Endothelial cell of umbilical vein (primary cell): ENCODE results near the gene MAGI1. TPM values are rescaled to one million over a fixed set of nuclear protein-coding genes. Genes with fewer than 3 reads are reported as not detected.

Experiments used
- BruUV-seq: library from RNA; stranded (reverse); fragments of 400-500 nt; replicated peaks from 2 replicates; lab custom pipeline; 2021; lab: Mats Ljungman, UMichigan
- CTCF ChIA-PET: fragments of 300-600, 350-600 bp; sonication (Branson Sonifier 250); formaldehyde crosslinking; loops from one replicate; lab custom pipeline; 2021; ENCODE audit warnings: antibody characterized with exemption, inconsistent platforms; lab: Charles Lee
- POLR2A ChIA-PET: fragments of 300-600, 350-600 bp; sonication (Branson Sonifier 250); formaldehyde crosslinking; loops from one replicate; lab custom pipeline; 2021; ENCODE audit warnings: antibody characterized with exemption, inconsistent platforms; lab: Charles Lee
- DNase-seq: peaks from one replicate; pipeline ENCODE4 v3.0.0-alpha.2; 2011; ENCODE audit warnings: low read depth, low spot score
- FAIRE-seq: peaks from 2 replicates; lab custom pipeline; 2011; peaks lifted over from hg19 to GRCh38; lab: Jason Lieb, UNC
- H2AFZ ChIP-seq: 2 replicates; pipeline ENCODE4 v1.6.0; 2012; ENCODE audit warnings: low read depth, low read length, control low read depth, inconsistent platforms
- H3K27ac ChIP-seq: 2 replicates; pipeline ENCODE4 v1.5.1; 2011; ENCODE audit warnings: low read depth, mild to moderate bottlenecking, control low read depth, low read length, moderate library complexity; ENCODE audit not compliant: insufficient read depth
- H3K27me3 ChIP-seq, 2 experiments: 2 replicates each; pipeline versions ENCODE4 v1.6.0 to v1.6.1; 2011; ENCODE audit warnings: low read length in 2 of 2, mixed read lengths in 1 of 2; ENCODE audit not compliant: control insufficient read depth in 2 of 2, insufficient read depth in 2 of 2
- H3K36me3 ChIP-seq, 2 experiments: 2 replicates in 1 of 2; 3 replicates in 1 of 2; pipeline ENCODE4 v1.5.1; 2011; ENCODE audit warnings: low read length in 2 of 2, mild to moderate bottlenecking in 1 of 2, moderate library complexity in 1 of 2; ENCODE audit not compliant: control insufficient read depth in 2 of 2, insufficient read depth in 2 of 2; ENCODE audit errors: extremely low read depth in 1 of 2
- H3K4me1 ChIP-seq: 3 replicates; pipeline ENCODE4 v1.5.1; 2011; ENCODE audit warnings: mild to moderate bottlenecking, low read length; ENCODE audit not compliant: control insufficient read depth, insufficient read depth; ENCODE audit errors: extremely low read depth
- H3K4me2 ChIP-seq: 2 replicates; pipeline ENCODE4 v1.6.1; 2011; ENCODE audit warnings: low read length, control low read depth, mixed read lengths; ENCODE audit not compliant: insufficient read depth
- H3K4me3 ChIP-seq, 3 experiments: fragments of 200-600 bp in 1 of 3; sonication (generic), shearing (Covaris generic) in 1 of 3; replicated peaks in 1 of 3; 2 replicates each; pipeline ENCODE4 v1.5.1; 2011 to 2016; ENCODE audit warnings: control low read depth in 3 of 3, low read length in 3 of 3, mild to moderate bottlenecking in 2 of 3, inconsistent platforms in 1 of 3, low read depth in 1 of 3, moderate library complexity in 1 of 3; ENCODE audit not compliant: insufficient read depth in 1 of 3
- H3K79me2 ChIP-seq: 2 replicates; pipeline ENCODE4 v1.6.0; 2012; ENCODE audit warnings: low read length, inconsistent platforms; ENCODE audit not compliant: control insufficient read depth, insufficient read depth
- H3K9ac ChIP-seq: replicated peaks from 2 replicates; pipeline ENCODE3; 2011; ENCODE audit warnings: low read length, control low read depth; ENCODE audit not compliant: insufficient read depth; ENCODE audit errors: extremely low read depth
- H3K9me1 ChIP-seq: replicated peaks from 3 replicates; pipeline ENCODE4 v1.6.0; 2011; ENCODE audit warnings: mild to moderate bottlenecking, low read length; ENCODE audit not compliant: control insufficient read depth, insufficient read depth; ENCODE audit errors: extremely low read depth
- H3K9me3 ChIP-seq: replicated peaks from 2 replicates; pipeline ENCODE4 v1.5.1; 2012; ENCODE audit warnings: low read length, inconsistent platforms; ENCODE audit not compliant: control insufficient read depth, insufficient read depth
- H4K20me1 ChIP-seq: replicated peaks from 2 replicates; pipeline ENCODE3; 2011; ENCODE audit warnings: mild to moderate bottlenecking, low read length; ENCODE audit not compliant: control insufficient read depth, insufficient read depth; ENCODE audit errors: extremely low read depth
- CTCF ChIP-seq, 2 donors: IDR thresholded peaks; 1 replicate in 1 of 2; 2 replicates in 1 of 2; pipeline ENCODE4 v1.5.1; 2011; ENCODE audit warnings: low read length in 2 of 2, mild to moderate bottlenecking in 2 of 2, moderate library complexity in 2 of 2, control low read depth in 1 of 2, inconsistent platforms in 1 of 2, low read depth in 1 of 2; ENCODE audit not compliant: insufficient read depth in 1 of 2; ENCODE audit errors: extremely low read depth in 1 of 2
- EZH2 ChIP-seq: IDR thresholded peaks from 2 replicates; pipeline ENCODE4 v1.6.1; 2012; ENCODE audit warnings: borderline replicate concordance, low read depth, mild to moderate bottlenecking, moderate library complexity, low read length, inconsistent platforms; ENCODE audit not compliant: severe bottlenecking
- FOS ChIP-seq: IDR thresholded peaks from 2 replicates; pipeline ENCODE4 v1.6.1; 2011; ENCODE audit warnings: mild to moderate bottlenecking, low read length, moderate library complexity, borderline replicate concordance; ENCODE audit not compliant: insufficient read depth
- GATA2 ChIP-seq: IDR thresholded peaks from 2 replicates; pipeline ENCODE4 v1.7.0; 2011; ENCODE audit warnings: low read depth, mild to moderate bottlenecking, moderate library complexity, mixed read lengths, low read length; ENCODE audit not compliant: insufficient read length, insufficient read depth
- JUN ChIP-seq: IDR thresholded peaks from 2 replicates; pipeline ENCODE4 v1.6.1; 2011; ENCODE audit warnings: borderline replicate concordance, low read depth; ENCODE audit not compliant: insufficient read length, insufficient read depth
- MAX ChIP-seq: IDR thresholded peaks from 2 replicates; pipeline ENCODE4 v1.6.1; 2011; ENCODE audit not compliant: insufficient read depth, insufficient read length
- MYC ChIP-seq: IDR thresholded peaks from one replicate; pipeline ENCODE4 v1.6.1; 2011; ENCODE audit warnings: mild to moderate bottlenecking, low read depth, low read length
- POLR2A ChIP-seq: IDR thresholded peaks from 2 replicates; pipeline ENCODE4 v1.6.1; 2012; ENCODE audit warnings: low read depth, mild to moderate bottlenecking, control low read depth, low read length
- POLR2AphosphoS5 ChIP-seq: IDR thresholded peaks from 2 replicates; pipeline ENCODE4 v1.6.1; 2012; ENCODE audit warnings: low read depth, mild to moderate bottlenecking, control low read depth, low read length, moderate library complexity; ENCODE audit not compliant: insufficient read depth
- dilution Hi-C: fragments of 300-500 bp; cut with MboI; formaldehyde crosslinking; loops from one replicate; pipeline ENCODE4 v1.15.0; 2019; ENCODE audit warnings: low sequenced_read_pairs; ENCODE audit not compliant: extremely low pct_ligation_motif_present
- intact Hi-C: fragments of 100-400 bp; cut with micrococcal nuclease; formaldehyde crosslinking; loops from one replicate; pipeline ENCODE4 v1.10.0; 2022
- polyA plus RNA-seq, 4 experiments: library from polyadenylated mRNA; depleted of rRNA in 3 of 4; stranded (reverse) in 3 of 4; unstranded in 1 of 4; fragments of >200 nt; gene quantifications; 2 replicates each; pipeline versions ENCODE4 v1.2.1 to v1.2.3, GENCODE V29; 2011 to 2012; ENCODE audit warnings: missing spikeins in 1 of 4
- total RNA-seq: library from RNA; stranded (reverse); gene quantifications from 2 replicates; pipeline ENCODE4 v1.2.3, GENCODE V29; 2021

MAGI1 gene
- total and polyA plus RNA-seq, 2 donors (not counting 3 experiments of a cell fraction or from before 2014, with no cell fraction given) = 10.1 to 47.9 TPM

- dilution Hi-C loops (no loop called here), intact Hi-C loops (no loop called here)
- Histone ChIP-seq H3K4me2 (no peak overlapping the region), H3K27me3 (no peaks in the 10 kb centered on the region), H3K9me1 (no peaks in the 10 kb centered on the region), H3K79me2 (no peaks in the 10 kb centered on the region), H2AFZ (no peak overlapping the region), H3K9me3 (no peaks in the 10 kb centered on the region), H3K9ac (no peak overlapping the region), H3K36me3 (no peaks in the 10 kb centered on the region), H4K20me1 (no peaks in the 10 kb centered on the region), H3K4me1 (no peaks in the 10 kb centered on the region), H3K4me3 (no peak overlapping the region), H3K27ac (no peak overlapping the region)
- BruUV-seq = no TSS peak
- ChIA-PET POLR2A (no interaction called here), CTCF (interaction anchor here (1.5 kb wide), 1 partner anchor 268 kb away, joined by 3 read pairs; no protein-coding TSS in a partner anchor)
- TF ChIP-seq MYC = no peak
- TF ChIP-seq FOS = no peak
- no peak for TF ChIP-seq CTCF (IDR thresholded peaks at IDR 0.05; ENCODE audit: extremely low read depth in 1 of 2, insufficient read depth in 1 of 2, low read depth in 1 of 2, low read length in 2 of 2)
- TF ChIP-seq POLR2A = no peak
- TF ChIP-seq MAX = no peak
- TF ChIP-seq EZH2 = no peak
- no peak for TF ChIP-seq GATA2
- TF ChIP-seq POLR2AphosphoS5 = no peak
- TF ChIP-seq JUN = no peak
- DNase-seq = no peak
- FAIRE-seq = no peak
Measured at GRCh38 chr3:66052721-66053549, 14.2 kb upstream of the MAGI1 start.
